PC-3 (cell line): Measurements from ENCODE around the gene SPACA4.

Source experiments
- CTCF ChIP-seq: fragments of 300-600 bp; sonication (generic); conservative IDR thresholded peaks from 2 replicates; pipeline ENCODE4 v1.5.1; 2017; ENCODE audit warnings: antibody characterized with exemption, low read depth, mild to moderate bottlenecking, low read length
- EZH2 ChIP-seq: fragments of 300-600 bp; sonication (generic); IDR thresholded peaks from one replicate; pipeline ENCODE4 v1.6.1; 2017; ENCODE audit warnings: antibody characterized with exemption, mild to moderate bottlenecking, low read length; ENCODE audit not compliant: unreplicated experiment
- EZH2phosphoT487 ChIP-seq: fragments of 300-600 bp; sonication (generic); IDR thresholded peaks from 2 replicates; pipeline ENCODE4 v1.6.1; 2018; ENCODE audit warnings: mild to moderate bottlenecking, antibody characterized with exemption, low read length, borderline replicate concordance

- no peak; the same call in 1 of the 2 replicates for TF ChIP-seq CTCF
- TF ChIP-seq EZH2 = no peak
- no peak for TF ChIP-seq EZH2phosphoT487
These were observed 30.4 kb downstream of the SPACA4 start, which contains the start of gene DBP for GRCh38 chr19:48636859-48637448.
